ENCODE data around the gene AP5B1.

Gene AP5B1

DNA sequence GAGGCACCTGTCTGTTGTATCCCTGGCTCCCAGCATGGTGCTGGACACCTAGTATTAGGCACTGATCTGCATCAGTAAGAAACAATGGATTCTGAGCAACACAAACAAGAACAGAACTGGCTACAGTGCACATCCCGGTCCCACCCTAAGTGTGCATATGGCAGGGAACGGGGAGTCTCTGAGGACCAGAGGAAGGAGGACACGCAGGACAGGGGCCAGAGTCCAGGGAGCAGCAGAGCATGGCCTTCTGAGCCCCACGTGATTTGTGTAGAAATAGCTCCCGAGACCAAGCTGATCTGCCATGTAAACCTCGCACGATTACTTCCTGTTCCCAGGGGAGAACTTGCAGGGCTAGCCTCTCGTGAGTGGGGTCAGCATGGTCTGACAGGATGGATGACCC, 40.3 kb upstream of the AP5B1 start:
- Histone ChIP-seq H3K27ac (ENCODE audit: poor library complexity, severe bottlenecking) (no peak overlapping the region), H3K36me3 (ENCODE audit: low read depth) (no peaks in the 10 kb centered on the region), H3K9me3 (ENCODE audit: severe bottlenecking) (no peaks in the 10 kb centered on the region), H3K4me3 (ENCODE audit: severe bottlenecking) (no peak overlapping the region), H3K4me1 (ENCODE audit: insufficient read depth, poor library complexity, severe bottlenecking) (no peaks in the 10 kb centered on the region), H3K27me3 (ENCODE audit: insufficient read depth, poor library complexity, severe bottlenecking) (no peaks in the 10 kb centered on the region)
- TF ChIP-seq, protein P1, sequence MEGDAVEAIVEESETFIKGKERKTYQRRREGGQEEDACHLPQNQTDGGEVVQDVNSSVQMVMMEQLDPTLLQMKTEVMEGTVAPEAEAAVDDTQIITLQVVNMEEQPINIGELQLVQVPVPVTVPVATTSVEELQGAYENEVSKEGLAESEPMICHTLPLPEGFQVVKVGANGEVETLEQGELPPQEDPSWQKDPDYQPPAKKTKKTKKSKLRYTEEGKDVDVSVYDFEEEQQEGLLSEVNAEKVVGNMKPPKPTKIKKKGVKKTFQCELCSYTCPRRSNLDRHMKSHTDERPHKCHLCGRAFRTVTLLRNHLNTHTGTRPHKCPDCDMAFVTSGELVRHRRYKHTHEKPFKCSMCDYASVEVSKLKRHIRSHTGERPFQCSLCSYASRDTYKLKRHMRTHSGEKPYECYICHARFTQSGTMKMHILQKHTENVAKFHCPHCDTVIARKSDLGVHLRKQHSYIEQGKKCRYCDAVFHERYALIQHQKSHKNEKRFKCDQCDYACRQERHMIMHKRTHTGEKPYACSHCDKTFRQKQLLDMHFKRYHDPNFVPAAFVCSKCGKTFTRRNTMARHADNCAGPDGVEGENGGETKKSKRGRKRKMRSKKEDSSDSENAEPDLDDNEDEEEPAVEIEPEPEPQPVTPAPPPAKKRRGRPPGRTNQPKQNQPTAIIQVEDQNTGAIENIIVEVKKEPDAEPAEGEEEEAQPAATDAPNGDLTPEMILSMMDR (IDR thresholded peaks at IDR 0.05; ENCODE audit: poor library complexity, severe bottlenecking), result no peak
- DNase-seq (ENCODE audit: low spot score), result no peak
- ATAC-seq (ENCODE audit: low read depth), result no peak

DNA sequence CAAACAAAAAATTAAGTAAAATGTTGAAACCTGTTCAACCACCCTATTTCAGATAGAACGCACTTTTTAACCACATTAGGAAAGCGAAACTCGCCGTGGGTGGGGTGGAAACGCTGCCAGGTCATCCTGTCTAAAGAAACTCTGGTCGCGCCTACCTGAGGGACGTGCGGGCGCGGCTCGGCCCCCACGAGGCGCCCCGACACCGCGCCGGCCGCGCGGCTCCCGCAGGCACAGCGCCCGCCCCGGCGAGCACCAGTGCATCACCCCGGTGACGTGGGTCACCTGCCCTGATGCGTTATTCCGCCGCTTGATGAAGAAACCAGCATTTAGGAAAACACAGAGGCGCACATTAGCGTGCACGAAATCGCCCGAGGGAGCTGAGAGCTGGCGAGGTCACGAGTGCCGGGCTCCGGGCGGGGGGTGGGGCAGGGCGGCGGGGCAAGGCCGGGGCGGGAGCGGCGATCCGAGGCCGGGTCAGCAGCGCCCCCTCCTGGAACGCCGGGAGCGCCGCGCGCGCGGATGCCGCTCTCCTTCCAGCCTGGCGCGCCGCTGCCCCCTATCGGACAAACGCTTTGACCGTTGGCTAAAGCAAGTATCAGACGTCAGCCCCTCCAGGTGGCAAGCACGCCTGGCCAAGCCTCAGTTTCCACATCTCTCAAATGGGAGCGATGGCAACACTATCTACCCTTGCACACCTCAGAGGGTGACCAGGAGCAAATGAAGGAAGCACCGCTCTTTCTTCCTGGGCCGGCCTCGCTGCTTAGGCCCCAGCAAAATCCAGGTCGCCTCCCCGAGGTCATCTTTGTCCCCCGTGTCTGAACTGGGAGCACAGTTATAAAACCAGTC, 37.3 kb upstream of the AP5B1 start:
- TF ChIP-seq, protein P1 (IDR thresholded peaks at IDR 0.05; ENCODE audit: poor library complexity, severe bottlenecking), result peak; percentile 99
- Histone ChIP-seq H3K36me3 (ENCODE audit: low read depth) (no peaks in the 10 kb centered on the region), H3K4me3 (ENCODE audit: severe bottlenecking) (peak overlapping the region; percentile 46), H3K9me3 (ENCODE audit: severe bottlenecking) (no peaks in the 10 kb centered on the region), H3K4me1 (ENCODE audit: insufficient read depth, poor library complexity, severe bottlenecking) (no peaks in the 10 kb centered on the region), H3K27me3 (ENCODE audit: insufficient read depth, poor library complexity, severe bottlenecking) (no peaks in the 10 kb centered on the region), H3K27ac (ENCODE audit: poor library complexity, severe bottlenecking) (peak overlapping the region; percentile 29)
- ATAC-seq (ENCODE audit: low read depth), result peak; percentile 82
- DNase-seq (ENCODE audit: low spot score), result peak; percentile 89

DNA sequence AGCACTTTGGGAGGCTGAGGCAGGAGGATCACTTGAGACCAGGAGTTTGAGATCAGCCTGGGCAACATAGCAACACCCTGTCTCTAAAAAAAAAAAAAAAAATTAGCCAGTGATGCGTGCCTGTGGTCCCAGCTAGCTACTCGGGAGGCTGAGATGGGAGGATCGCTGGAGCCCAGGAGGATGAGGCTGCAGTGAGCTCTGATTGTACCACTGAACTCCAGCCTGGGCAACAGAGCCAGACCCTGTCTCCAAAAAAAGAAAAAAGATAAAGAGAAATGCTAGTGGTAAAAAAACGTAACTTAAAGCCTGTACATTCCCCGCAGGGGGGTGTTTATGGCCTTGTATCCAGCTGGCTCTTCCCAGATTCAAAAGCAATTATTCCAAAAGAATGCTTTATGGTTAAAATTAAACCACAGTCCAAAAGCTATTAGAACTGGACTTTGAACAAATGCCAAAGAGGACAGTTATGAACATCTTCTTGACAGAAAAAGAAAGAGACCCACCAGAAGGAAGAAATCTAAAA, 36.6 kb upstream of the AP5B1 start:
- TF ChIP-seq, protein P1 (IDR thresholded peaks at IDR 0.05; ENCODE audit: poor library complexity, severe bottlenecking), result no peak
- Histone ChIP-seq H3K27ac (ENCODE audit: poor library complexity, severe bottlenecking) (peak overlapping the region; percentile 29), H3K4me1 (ENCODE audit: insufficient read depth, poor library complexity, severe bottlenecking) (no peaks in the 10 kb centered on the region), H3K4me3 (ENCODE audit: severe bottlenecking) (peak overlapping the region; percentile 46), H3K27me3 (ENCODE audit: insufficient read depth, poor library complexity, severe bottlenecking) (no peaks in the 10 kb centered on the region), H3K9me3 (ENCODE audit: severe bottlenecking) (no peaks in the 10 kb centered on the region), H3K36me3 (ENCODE audit: low read depth) (no peaks in the 10 kb centered on the region)
- DNase-seq (ENCODE audit: low spot score) (no peak), ATAC-seq (ENCODE audit: low read depth) (no peak)

DNA sequence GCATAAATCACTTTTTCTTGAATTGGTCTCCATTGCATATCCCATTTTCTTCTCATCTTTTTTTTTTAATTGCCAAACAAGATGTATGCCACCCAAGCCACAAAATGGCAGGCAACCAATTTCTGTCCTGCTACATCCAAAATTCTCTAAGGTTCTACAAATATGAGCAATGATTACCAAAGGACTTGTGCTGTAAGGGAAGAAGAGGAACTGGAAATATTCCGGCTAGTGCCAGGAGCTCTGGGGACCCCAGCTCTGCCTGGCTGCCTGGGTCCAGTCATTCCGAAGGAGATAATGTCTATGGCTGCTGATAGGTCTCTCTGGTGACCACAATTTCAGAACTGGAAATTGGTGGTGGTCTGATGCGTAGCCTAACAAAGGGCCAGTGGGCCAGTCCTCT, 35.9 kb upstream of the AP5B1 start:
- H3K4me3 ChIP-seq (ENCODE audit: severe bottlenecking), result no peak overlapping the region
- ATAC-seq (ENCODE audit: low read depth) (no peak), DNase-seq (ENCODE audit: low spot score) (no peak)
- no peaks in the 10 kb centered on the region for H3K36me3 ChIP-seq (ENCODE audit: low read depth)
- TF ChIP-seq, protein P1 (IDR thresholded peaks at IDR 0.05; ENCODE audit: poor library complexity, severe bottlenecking), result no peak
- H3K9me3 ChIP-seq (ENCODE audit: severe bottlenecking), result no peaks in the 10 kb centered on the region
- H3K27me3 ChIP-seq (ENCODE audit: insufficient read depth, poor library complexity, severe bottlenecking), result no peaks in the 10 kb centered on the region
- H3K27ac ChIP-seq (ENCODE audit: poor library complexity, severe bottlenecking), result no peak overlapping the region
- H3K4me1 ChIP-seq (ENCODE audit: insufficient read depth, poor library complexity, severe bottlenecking), result no peaks in the 10 kb centered on the region

Measured in RWPE2 (cell line).